Thyroid gland (tissue), 4 donors: ENCODE results near the gene PELI2.

Source experiments
- POLR2A ChIP-seq, 2 donors: fragments of 450-650 bp; IDR thresholded peaks; one replicate each; pipeline ENCODE4 v1.6.1; 2017; ENCODE audit warnings: antibody characterized with exemption in 2 of 2, mild to moderate bottlenecking in 2 of 2, moderate library complexity in 1 of 2
- TF ChIP-seq, protein P1 (sequence below), 6 experiments: fragments of 200-600 bp in 3 of 6; fragments of 450-650 bp in 3 of 6; sonication (generic) in 3 of 6; IDR thresholded peaks; one replicate each; pipeline ENCODE4 v1.5.1; 2016 to 2019; ENCODE audit warnings: antibody characterized with exemption in 6 of 6, mild to moderate bottlenecking in 2 of 6, inconsistent platforms in 1 of 6, moderate library complexity in 1 of 6

DNA sequence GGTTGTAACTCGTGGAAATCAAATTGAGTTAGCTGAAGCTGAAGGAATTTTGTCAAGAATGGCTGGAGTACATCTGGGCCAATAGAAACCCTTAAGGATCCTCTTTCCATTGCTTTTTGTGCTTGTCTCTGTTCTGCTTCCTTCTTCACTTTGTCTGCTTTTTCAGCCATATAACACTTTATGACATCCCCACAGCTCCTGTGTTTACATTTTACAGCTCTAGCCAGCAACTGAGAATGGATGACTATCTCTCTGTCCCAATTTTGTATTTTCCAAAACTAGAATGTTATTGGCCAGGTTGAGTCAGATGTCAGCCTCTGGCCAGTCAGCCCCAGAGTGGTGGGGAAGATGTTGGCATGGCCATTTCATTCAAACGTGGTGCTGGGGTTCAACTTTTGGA lies 57.6 kb downstream of the PELI2 start:
- TF ChIP-seq, protein P1, sequence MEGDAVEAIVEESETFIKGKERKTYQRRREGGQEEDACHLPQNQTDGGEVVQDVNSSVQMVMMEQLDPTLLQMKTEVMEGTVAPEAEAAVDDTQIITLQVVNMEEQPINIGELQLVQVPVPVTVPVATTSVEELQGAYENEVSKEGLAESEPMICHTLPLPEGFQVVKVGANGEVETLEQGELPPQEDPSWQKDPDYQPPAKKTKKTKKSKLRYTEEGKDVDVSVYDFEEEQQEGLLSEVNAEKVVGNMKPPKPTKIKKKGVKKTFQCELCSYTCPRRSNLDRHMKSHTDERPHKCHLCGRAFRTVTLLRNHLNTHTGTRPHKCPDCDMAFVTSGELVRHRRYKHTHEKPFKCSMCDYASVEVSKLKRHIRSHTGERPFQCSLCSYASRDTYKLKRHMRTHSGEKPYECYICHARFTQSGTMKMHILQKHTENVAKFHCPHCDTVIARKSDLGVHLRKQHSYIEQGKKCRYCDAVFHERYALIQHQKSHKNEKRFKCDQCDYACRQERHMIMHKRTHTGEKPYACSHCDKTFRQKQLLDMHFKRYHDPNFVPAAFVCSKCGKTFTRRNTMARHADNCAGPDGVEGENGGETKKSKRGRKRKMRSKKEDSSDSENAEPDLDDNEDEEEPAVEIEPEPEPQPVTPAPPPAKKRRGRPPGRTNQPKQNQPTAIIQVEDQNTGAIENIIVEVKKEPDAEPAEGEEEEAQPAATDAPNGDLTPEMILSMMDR (IDR thresholded peaks at IDR 0.05), result no peak
- no peak for TF ChIP-seq POLR2A (IDR thresholded peaks at IDR 0.05)
